Stimulated activated CD8-positive, alpha-beta memory T cell treated with anti-CD3 and anti-CD28 coated beads, Interleukin-4, amount 100 ng/mL, for 48 hours (primary cell): ENCODE results near the gene DDX4.

Experiments
- DNase-seq: peaks from one replicate; pipeline ENCODE4 v3.0.0-alpha.2; 2020

DDX4 gene

GRCh38 chr5:55829956-55830355 is 92.1 kb downstream of the DDX4 start:
- DNase-seq: no peak

- DNase-seq: no peak
These were observed 94.6 kb downstream of the DDX4 start for GRCh38 chr5:55832446-55832845.

GRCh38 chr5:55836191-55836590 is 98.3 kb downstream of the DDX4 start:
- no peak for DNase-seq

- no peak for DNase-seq
These were observed 104.1 kb downstream of the DDX4 start for GRCh38 chr5:55841976-55842375.

GRCh38 chr5:55847837-55848236 is 110.0 kb downstream of the DDX4 start:
- no peak for DNase-seq

- no peak for DNase-seq
These were observed 110.9 kb downstream of the DDX4 start for GRCh38 chr5:55848783-55849182.

GRCh38 chr5:55850839-55851674 is 113.2 kb downstream of the DDX4 start, which contains the start of gene IL31RA:
Gene IL31RA, plus strand, starts transcription at chr5:55851357. Its CDS starts 214 bp downstream, at chr5:55851571.
- DNase-seq: no peak

GRCh38 chr5:55851675-55851979 is 113.8 kb downstream of the DDX4 start:
- DNase-seq: no peak

GRCh38 chr5:55852503-55852902 is 114.6 kb downstream of the DDX4 start:
- no peak for DNase-seq

- DNase-seq: no peak
These were observed 115.3 kb downstream of the DDX4 start for GRCh38 chr5:55853041-55853670.

- DNase-seq: no peak
These were observed 116.0 kb downstream of the DDX4 start for GRCh38 chr5:55853818-55854217.

- peak; percentile 25 for DNase-seq
These were observed 117.6 kb downstream of the DDX4 start for GRCh38 chr5:55855509-55855908.

GRCh38 chr5:55856516-55857246 is 118.8 kb downstream of the DDX4 start:
- DNase-seq: no peak

GRCh38 chr5:55857247-55857640 is 119.4 kb downstream of the DDX4 start:
- no peak for DNase-seq

- DNase-seq: no peak
These were observed 120.2 kb downstream of the DDX4 start for GRCh38 chr5:55858104-55858503.

- DNase-seq: no peak
These were observed 122.4 kb downstream of the DDX4 start for GRCh38 chr5:55860288-55860687.

GRCh38 chr5:55860709-55861108 is 122.8 kb downstream of the DDX4 start:
- DNase-seq: no peak

GRCh38 chr5:55864606-55865541 is 127.0 kb downstream of the DDX4 start:
- no peak for DNase-seq

GRCh38 chr5:55865831-55866230 is 128.0 kb downstream of the DDX4 start:
- DNase-seq: no peak

GRCh38 chr5:55866485-55866884 is 128.6 kb downstream of the DDX4 start:
- no peak for DNase-seq
